K562 (cell line): ENCODE data around the gene KRT82. TPM values are rescaled to one million over a fixed set of nuclear protein-coding genes. Genes with fewer than 3 reads are reported as not detected.

Experiments used
- CHD4 ChIP-seq: fragments of 200-600 bp; sonication (generic); IDR thresholded peaks from 3 replicates; pipeline ENCODE4 v1.6.1; 2012; ENCODE audit warnings: low read depth, mild to moderate bottlenecking, mixed read lengths, low read length, inconsistent platforms; ENCODE audit not compliant: insufficient read depth, insufficient replicate concordance, poor library complexity, severe bottlenecking
- XRCC4 ChIP-seq: IDR thresholded peaks from one replicate; pipeline ENCODE4 v1.6.1; 2011; ENCODE audit not compliant: insufficient read depth, insufficient read length; ENCODE audit errors: extremely low read depth
- polyA plus RNA-seq, 8 experiments: library from polyadenylated mRNA; depleted of rRNA in 4 of 8; stranded (reverse) in 5 of 8; unstranded in 3 of 8; fragments of >200 nt; fragmentation: Nextera tagmentation in 2 of 8; fragmentation: Illumina TruSeq in 1 of 8; extraction: Ambion mirVana in 2 of 8; extraction: Trizol in 1 of 8; gene quantifications; 2 replicates each; pipeline versions ENCODE4 v1.2.1 to v1.2.3, GENCODE V29; 2011 to 2014; ENCODE audit warnings: inconsistent platforms in 1 of 8, missing spikeins in 1 of 8
- total RNA-seq, 7 experiments: library from RNA; depleted of rRNA in 6 of 7; stranded (reverse); fragments of >200 nt in 6 of 7; fragmentation: Illumina TruSeq in 2 of 7; extraction: Trizol in 2 of 7; gene quantifications; 2 replicates each; pipeline versions ENCODE4 v1.2.1 to v1.2.3, GENCODE V29; 2011 to 2021; ENCODE audit warnings: low replicate concordance in 1 of 7
- TF ChIP-seq, protein P1 (sequence below): fragments of 450-650 bp; formaldehyde crosslinking; IDR thresholded peaks from 2 replicates; pipeline ENCODE4 v1.4.0; 2020; ENCODE audit warnings: mild to moderate bottlenecking
- TF ChIP-seq, protein P2 (sequence below): IDR thresholded peaks from 2 replicates; pipeline ENCODE4 v1.6.1; 2011; ENCODE audit not compliant: insufficient read length; ENCODE audit errors: extremely low read depth
- TF ChIP-seq, protein P3 (sequence below): fragments of 200-800 bp; sonication (Bioruptor generic); IDR thresholded peaks from 2 replicates; pipeline ENCODE4 v1.6.1; 2016; ENCODE audit warnings: missing genetic modification characterization, missing compliant biosample characterization

Gene KRT82
- total and polyA plus RNA-seq, 9 of the 15 experiments (the other 6 are each of a cell fraction or from before 2014, with no cell fraction given): not detected

DNA sequence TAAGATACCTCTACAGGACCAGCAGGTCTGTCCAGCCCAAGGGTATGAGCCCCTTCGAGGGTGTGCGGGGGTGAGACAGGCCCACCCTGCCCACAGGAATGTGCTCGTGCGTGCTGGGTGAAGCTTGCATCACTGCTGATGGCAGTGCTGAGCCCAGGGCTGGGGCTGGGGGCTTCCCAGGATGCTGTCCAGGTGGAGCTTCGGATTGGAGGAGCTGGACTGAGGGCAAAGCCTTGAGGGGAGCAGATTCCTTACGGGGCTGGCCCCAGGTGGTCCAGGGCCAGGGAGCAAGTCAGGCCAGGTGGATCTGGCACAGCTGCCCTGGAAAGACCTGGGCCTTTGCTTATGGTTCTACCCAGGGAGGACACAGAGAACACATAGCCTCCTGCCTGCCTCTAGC is 36.3 kb downstream of the KRT82 start (continued):
- TF ChIP-seq, protein P1, sequence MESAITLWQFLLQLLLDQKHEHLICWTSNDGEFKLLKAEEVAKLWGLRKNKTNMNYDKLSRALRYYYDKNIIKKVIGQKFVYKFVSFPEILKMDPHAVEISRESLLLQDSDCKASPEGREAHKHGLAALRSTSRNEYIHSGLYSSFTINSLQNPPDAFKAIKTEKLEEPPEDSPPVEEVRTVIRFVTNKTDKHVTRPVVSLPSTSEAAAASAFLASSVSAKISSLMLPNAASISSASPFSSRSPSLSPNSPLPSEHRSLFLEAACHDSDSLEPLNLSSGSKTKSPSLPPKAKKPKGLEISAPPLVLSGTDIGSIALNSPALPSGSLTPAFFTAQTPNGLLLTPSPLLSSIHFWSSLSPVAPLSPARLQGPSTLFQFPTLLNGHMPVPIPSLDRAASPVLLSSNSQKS (CRISPR knock-in tag): no peak
- TF ChIP-seq XRCC4 (no peak), CHD4 (no peak)
- TF ChIP-seq, protein P2, sequence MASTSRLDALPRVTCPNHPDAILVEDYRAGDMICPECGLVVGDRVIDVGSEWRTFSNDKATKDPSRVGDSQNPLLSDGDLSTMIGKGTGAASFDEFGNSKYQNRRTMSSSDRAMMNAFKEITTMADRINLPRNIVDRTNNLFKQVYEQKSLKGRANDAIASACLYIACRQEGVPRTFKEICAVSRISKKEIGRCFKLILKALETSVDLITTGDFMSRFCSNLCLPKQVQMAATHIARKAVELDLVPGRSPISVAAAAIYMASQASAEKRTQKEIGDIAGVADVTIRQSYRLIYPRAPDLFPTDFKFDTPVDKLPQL: no peak
- TF ChIP-seq, protein P3, sequence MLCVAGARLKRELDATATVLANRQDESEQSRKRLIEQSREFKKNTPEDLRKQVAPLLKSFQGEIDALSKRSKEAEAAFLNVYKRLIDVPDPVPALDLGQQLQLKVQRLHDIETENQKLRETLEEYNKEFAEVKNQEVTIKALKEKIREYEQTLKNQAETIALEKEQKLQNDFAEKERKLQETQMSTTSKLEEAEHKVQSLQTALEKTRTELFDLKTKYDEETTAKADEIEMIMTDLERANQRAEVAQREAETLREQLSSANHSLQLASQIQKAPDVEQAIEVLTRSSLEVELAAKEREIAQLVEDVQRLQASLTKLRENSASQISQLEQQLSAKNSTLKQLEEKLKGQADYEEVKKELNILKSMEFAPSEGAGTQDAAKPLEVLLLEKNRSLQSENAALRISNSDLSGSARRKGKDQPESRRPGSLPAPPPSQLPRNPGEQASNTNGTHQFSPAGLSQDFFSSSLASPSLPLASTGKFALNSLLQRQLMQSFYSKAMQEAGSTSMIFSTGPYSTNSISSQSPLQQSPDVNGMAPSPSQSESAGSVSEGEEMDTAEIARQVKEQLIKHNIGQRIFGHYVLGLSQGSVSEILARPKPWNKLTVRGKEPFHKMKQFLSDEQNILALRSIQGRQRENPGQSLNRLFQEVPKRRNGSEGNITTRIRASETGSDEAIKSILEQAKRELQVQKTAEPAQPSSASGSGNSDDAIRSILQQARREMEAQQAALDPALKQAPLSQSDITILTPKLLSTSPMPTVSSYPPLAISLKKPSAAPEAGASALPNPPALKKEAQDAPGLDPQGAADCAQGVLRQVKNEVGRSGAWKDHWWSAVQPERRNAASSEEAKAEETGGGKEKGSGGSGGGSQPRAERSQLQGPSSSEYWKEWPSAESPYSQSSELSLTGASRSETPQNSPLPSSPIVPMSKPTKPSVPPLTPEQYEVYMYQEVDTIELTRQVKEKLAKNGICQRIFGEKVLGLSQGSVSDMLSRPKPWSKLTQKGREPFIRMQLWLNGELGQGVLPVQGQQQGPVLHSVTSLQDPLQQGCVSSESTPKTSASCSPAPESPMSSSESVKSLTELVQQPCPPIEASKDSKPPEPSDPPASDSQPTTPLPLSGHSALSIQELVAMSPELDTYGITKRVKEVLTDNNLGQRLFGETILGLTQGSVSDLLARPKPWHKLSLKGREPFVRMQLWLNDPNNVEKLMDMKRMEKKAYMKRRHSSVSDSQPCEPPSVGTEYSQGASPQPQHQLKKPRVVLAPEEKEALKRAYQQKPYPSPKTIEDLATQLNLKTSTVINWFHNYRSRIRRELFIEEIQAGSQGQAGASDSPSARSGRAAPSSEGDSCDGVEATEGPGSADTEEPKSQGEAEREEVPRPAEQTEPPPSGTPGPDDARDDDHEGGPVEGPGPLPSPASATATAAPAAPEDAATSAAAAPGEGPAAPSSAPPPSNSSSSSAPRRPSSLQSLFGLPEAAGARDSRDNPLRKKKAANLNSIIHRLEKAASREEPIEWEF: no peak
